Right lobe of liver (tissue), 6 donors: ENCODE data around the gene PDCD4. TPM values are rescaled to one million over a fixed set of nuclear protein-coding genes. Genes with fewer than 3 reads are reported as not detected.
A peak's percentile ranks its signal among the peaks of the same experiment; 100 is the strongest.

Experiments
- ATAC-seq, 4 donors: fragments of 200-7000 bp; cut with Tn5 transposase; one replicate each; pipeline ENCODE4 v1.9.1; 2020; ENCODE audit warnings: mild to moderate bottlenecking in 4 of 4, moderate library complexity in 4 of 4
- DNase-seq, 3 donors: peaks; one replicate each; pipeline ENCODE4 v3.0.0-alpha.2; 2020
- H3K27ac ChIP-seq, 3 donors: fragments of 200-600 bp; one replicate each; pipeline ENCODE4 v1.8.0; 2022
- H3K27me3 ChIP-seq, 2 donors: fragments of 200-600 bp; one replicate each; pipeline ENCODE4 v1.8.0; 2022
- H3K36me3 ChIP-seq, 4 donors: fragments of 200-600 bp; sonication (generic) in 1 of 4; one replicate each; pipeline versions ENCODE4 v1.5.1 to v1.8.0; 2017 to 2022; ENCODE audit warnings: control low read depth in 1 of 4
- H3K4me1 ChIP-seq, 4 donors: fragments of 200-600 bp; sonication (generic) in 1 of 4; one replicate each; pipeline versions ENCODE4 v1.5.1 to v1.8.0; 2017 to 2022; ENCODE audit warnings: control low read depth in 1 of 4
- H3K4me3 ChIP-seq, 3 donors: fragments of 200-600 bp; one replicate each; pipeline ENCODE4 v1.8.0; 2022
- H3K9me3 ChIP-seq, 4 donors: fragments of 200-600 bp; sonication (generic) in 1 of 4; one replicate each; pipeline versions ENCODE4 v1.5.1 to v1.8.0; 2017 to 2022; ENCODE audit warnings: control low read depth in 1 of 4
- CTCF ChIP-seq, 4 donors: fragments of 200-600 bp in 3 of 4; fragments of 450-650 bp in 1 of 4; IDR thresholded peaks; one replicate each; pipeline versions ENCODE4 v1.5.1 to v1.8.0; 2016 to 2022; ENCODE audit warnings: antibody characterized with exemption in 4 of 4, mild to moderate bottlenecking in 2 of 4
- POLR2A ChIP-seq: fragments of 450-650 bp; IDR thresholded peaks from one replicate; pipeline ENCODE4 v1.6.1; 2017; ENCODE audit warnings: antibody characterized with exemption, mild to moderate bottlenecking
- WGBS: methylation state at CpG from one replicate; pipeline ENCODE4 v1.1.6; 2018; ENCODE audit warnings: low coverage, low lambda C conversion rate; ENCODE audit not compliant: insufficient coverage; ENCODE audit errors: missing lambda C conversion rate; 5-methylcytosine and 5-hydroxymethylcytosine counted together
- intact Hi-C, 2 donors: fragments of 100-400 bp; cut with DNase I; formaldehyde crosslinking; loops; one replicate each; pipeline versions ENCODE4 v1.11.2 to v1.14.1; 2022
- total RNA-seq, 6 experiments: library from RNA; depleted of rRNA in 2 of 6; stranded (reverse); fragments of >200 nt in 2 of 6; fragmentation: NEBNext Ultra II Directional in 3 of 6; extraction: Animal tissue kit (Norgen Biotek cat#: 25700) in 3 of 6; gene quantifications; one replicate each; pipeline versions ENCODE4 v1.1.0 to v1.2.4, GENCODE V29; 2016 to 2023
- donor health status: DM: no; HTN: yes; CAD: no.
- donor health status: DM: no; HTN: no; CAD: no.
- donor health status: DM: no; HTN: no; CAD: no.
- donor health status: DM: no; HTN: yes; CAD: no.
- donor health status: DM: no; HTN: yes; CAD: no.

The PDCD4 gene
- total RNA-seq, 6 experiments from 2014 or later = 10.8 to 105 (median 32.5) TPM

GRCh38 chr10:110861476-110861875, 10.3 kb upstream of the PDCD4 start:
- Histone ChIP-seq H3K4me1 (peaks cover 0 to 49% (median 23%) of the 10 kb centered on the region in 4 donors), H3K27ac (peak overlapping the region; percentile 3 to 60 (median 57)), H3K36me3 (no peaks in the 10 kb centered on the region), H3K27me3 (no peaks in the 10 kb centered on the region), H3K4me3 (no peak overlapping the region), H3K9me3 (no peaks in the 10 kb centered on the region)
- no peak for TF ChIP-seq CTCF (IDR thresholded peaks at IDR 0.05)
- TF ChIP-seq POLR2A = no peak
- intact Hi-C loops = no loop called here
- DNase-seq = no peak
- 94% methylated on average over 2 of the region's 2 CpGs for WGBS
- no peak for ATAC-seq

- WGBS = 77% methylated on average over 6 of the region's 6 CpGs
- peaks cover 0 to 54% (median 22%) of the 10 kb centered on the region in 4 donors for H3K4me1 ChIP-seq
These were observed 9.6 kb upstream of the PDCD4 start for GRCh38 chr10:110861930-110862649.

GRCh38 chr10:110862961-110863360, 8.8 kb upstream of the PDCD4 start:
- DNase-seq (no peak), ATAC-seq (no peak)
- H3K4me1 ChIP-seq = peaks cover 0 to 50% (median 16%) of the 10 kb centered on the region in 4 donors
- H3K36me3 ChIP-seq = no peaks in the 10 kb centered on the region
- TF ChIP-seq CTCF (IDR thresholded peaks at IDR 0.05) (no peak), POLR2A (no peak)
- intact Hi-C loops = no loop called here
- no peaks in the 10 kb centered on the region for H3K27me3 ChIP-seq
- H3K4me3 ChIP-seq = no peak overlapping the region
- H3K27ac ChIP-seq = no peak overlapping the region
- H3K9me3 ChIP-seq = no peaks in the 10 kb centered on the region
- WGBS = 83% methylated on average over 6 of the region's 6 CpGs

More at GRCh38 chr10:110861930-110862649, 9.6 kb upstream of the PDCD4 start:
- Histone ChIP-seq H3K36me3 (no peaks in the 10 kb centered on the region), H3K9me3 (no peaks in the 10 kb centered on the region), H3K27me3 (no peaks in the 10 kb centered on the region), H3K27ac (peak overlapping the region in 1 of 3 donors; percentile 57), H3K4me3 (no peak overlapping the region)
- no peak for DNase-seq
- ATAC-seq = no peak
- TF ChIP-seq CTCF (IDR thresholded peaks at IDR 0.05) (no peak), POLR2A (no peak)
- intact Hi-C loops = no loop called here

GRCh38 chr10:110863361-110863760, 8.4 kb upstream of the PDCD4 start:
- H3K36me3 ChIP-seq = no peaks in the 10 kb centered on the region
- peaks cover 0 to 46% (median 14%) of the 10 kb centered on the region in 4 donors for H3K4me1 ChIP-seq
- H3K9me3 ChIP-seq = no peaks in the 10 kb centered on the region
- intact Hi-C loops = no loop called here
- ATAC-seq = no peak
- DNase-seq = no peak
- H3K27ac ChIP-seq = peak overlapping the region in 1 of 3 donors; percentile 63
- TF ChIP-seq POLR2A (no peak), CTCF (IDR thresholded peaks at IDR 0.05) (no peak)
- no peak overlapping the region for H3K4me3 ChIP-seq
- no peaks in the 10 kb centered on the region for H3K27me3 ChIP-seq
